Activated gamma-delta T cell treated with anti-CD3 and anti-CD28 coated beads, Interleukin-2, amount 50 U/mL, for 16 hours (primary cell): ENCODE results near the gene ABCC3.
"Not testable (repeated sequence)": the region's sequence is repeated elsewhere in the genome, so short reads cannot be mapped to it uniquely, and the experiment has no call there.

ENCODE experiments used
- DNase-seq: peaks from one replicate; pipeline ENCODE4 v3.0.0-alpha.2; 2020; ENCODE audit warnings: low read depth

Gene ABCC3

GRCh38 chr17:50666316-50666715 lies 31.6 kb downstream of the ABCC3 start:
- DNase-seq, result no peak

DNA sequence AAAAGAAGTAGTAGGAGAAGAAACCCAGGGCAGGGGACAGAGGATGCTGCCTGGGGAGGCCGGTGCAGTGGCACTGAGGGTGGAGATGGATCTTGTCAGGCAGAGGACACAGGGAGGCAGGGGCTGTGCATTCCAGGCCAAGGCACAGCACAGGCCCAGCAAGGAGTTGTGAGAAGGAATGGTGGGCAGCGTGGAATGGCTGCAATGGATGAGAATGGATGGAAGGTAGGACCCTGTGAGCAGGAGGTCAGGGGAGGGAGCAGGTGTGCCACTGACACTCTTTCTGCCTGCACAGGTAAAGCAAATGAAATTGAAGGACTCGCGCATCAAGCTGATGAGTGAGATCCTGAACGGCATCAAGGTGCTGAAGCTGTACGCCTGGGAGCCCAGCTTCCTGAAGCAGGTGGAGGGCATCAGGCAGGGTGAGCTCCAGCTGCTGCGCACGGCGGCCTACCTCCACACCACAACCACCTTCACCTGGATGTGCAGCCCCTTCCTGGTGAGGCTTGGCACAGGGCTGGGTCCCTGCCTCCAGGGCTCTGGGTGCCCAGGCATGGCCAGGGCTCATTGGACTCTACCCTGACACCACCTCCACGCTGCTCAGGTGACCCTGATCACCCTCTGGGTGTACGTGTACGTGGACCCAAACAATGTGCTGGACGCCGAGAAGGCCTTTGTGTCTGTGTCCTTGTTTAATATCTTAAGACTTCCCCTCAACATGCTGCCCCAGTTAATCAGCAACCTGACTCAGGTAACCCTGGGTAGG lies 32.8 kb downstream of the ABCC3 start:
- DNase-seq, result no peak

GRCh38 chr17:50668025-50668837 lies 33.5 kb downstream of the ABCC3 start:
- DNase-seq, result no peak

GRCh38 chr17:50668838-50669581 lies 34.3 kb downstream of the ABCC3 start:
- no peak for DNase-seq

DNA sequence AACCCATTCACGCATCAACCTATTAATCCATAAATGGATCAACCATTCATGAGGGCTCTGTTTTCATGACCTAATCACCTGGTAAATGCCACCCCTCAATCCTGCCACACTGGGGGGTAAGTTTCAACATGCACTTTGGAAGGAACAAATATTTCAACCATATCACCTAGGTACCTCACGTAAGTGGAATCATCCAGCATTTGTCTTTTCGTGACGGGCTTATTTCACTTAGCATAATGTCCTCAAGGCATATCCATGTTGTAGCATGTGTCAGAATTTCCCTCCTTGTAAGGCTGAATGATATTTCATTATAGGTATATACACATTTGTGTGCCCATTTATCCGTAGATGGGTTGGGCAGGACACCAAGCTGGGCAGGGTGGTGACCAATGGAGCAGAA lies 37.4 kb downstream of the ABCC3 start:
- DNase-seq, result no peak

- no peak for DNase-seq
Measured at GRCh38 chr17:50672831-50673551, 38.3 kb downstream of the ABCC3 start.

- DNase-seq, result no peak
Measured at GRCh38 chr17:50675190-50675589, 40.5 kb downstream of the ABCC3 start.

GRCh38 chr17:50675627-50676026 lies 40.9 kb downstream of the ABCC3 start:
- DNase-seq, result no peak

DNA sequence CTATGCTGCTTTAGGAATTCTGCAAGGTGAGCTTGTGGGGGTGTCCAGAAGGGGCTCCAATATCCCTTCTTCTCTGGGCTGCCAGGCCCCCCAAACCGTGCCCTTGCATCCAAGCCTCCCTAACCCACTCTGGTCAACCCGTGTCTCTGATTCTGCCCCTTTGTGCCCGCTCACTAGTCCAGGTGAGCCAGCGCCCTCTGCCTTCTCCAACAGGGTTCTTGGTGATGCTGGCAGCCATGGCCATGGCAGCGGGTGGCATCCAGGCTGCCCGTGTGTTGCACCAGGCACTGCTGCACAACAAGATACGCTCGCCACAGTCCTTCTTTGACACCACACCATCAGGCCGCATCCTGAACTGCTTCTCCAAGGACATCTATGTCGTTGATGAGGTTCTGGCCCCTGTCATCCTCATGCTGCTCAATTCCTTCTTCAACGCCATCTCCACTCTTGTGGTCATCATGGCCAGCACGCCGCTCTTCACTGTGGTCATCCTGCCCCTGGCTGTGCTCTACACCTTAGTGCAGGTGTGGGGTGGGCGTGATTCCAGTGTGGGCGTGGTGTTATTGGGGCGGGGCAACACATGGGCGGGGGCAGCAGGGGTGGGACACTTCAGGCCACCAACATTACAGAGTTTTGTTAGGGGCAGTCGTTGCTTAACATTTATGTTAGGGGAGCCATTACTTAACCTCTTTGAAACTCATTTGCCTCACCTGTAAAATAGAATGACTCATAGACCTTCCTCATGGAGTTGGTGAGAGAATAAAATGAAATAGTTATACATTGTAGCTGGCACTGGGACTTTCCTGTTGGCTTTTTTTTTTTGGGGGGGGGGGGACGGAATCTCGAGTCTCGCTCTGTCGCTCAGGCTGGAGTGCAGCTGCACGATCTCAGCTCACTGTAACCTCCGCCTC lies 41.6 kb downstream of the ABCC3 start:
- no peak for DNase-seq

GRCh38 chr17:50677851-50678375 lies 43.2 kb downstream of the ABCC3 start:
- no peak for DNase-seq

DNA sequence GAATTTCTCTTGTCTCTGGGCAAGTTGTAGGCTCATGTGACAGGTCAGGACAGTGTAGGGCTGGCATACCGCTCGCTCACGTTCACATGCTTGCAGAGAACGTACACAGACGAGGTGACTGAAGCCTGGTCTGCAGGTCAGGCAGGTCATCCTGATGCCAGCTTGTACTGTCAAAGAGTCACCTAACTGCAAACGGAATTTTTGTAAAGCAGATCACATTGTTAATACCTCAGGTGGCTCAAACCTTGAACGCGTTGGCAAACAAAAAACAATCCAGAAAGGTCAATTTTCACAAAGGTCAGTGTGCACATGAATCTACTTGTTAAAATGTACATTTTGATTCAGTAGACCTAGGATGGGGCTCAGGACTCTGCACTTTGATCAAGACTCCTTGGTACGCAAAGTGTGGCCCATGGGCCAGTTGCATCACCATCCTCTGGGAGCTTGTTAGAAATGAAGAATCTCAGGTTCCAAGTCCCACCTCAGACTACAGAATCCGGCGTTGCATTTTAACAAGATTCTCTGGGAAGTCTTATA lies 44.4 kb downstream of the ABCC3 start:
- DNase-seq, result no peak

- DNase-seq, result no peak
Measured at GRCh38 chr17:50680126-50680525, 45.4 kb downstream of the ABCC3 start.

- not testable (repeated sequence) for DNase-seq
Measured at GRCh38 chr17:50680543-50681262, 46.0 kb downstream of the ABCC3 start.

DNA sequence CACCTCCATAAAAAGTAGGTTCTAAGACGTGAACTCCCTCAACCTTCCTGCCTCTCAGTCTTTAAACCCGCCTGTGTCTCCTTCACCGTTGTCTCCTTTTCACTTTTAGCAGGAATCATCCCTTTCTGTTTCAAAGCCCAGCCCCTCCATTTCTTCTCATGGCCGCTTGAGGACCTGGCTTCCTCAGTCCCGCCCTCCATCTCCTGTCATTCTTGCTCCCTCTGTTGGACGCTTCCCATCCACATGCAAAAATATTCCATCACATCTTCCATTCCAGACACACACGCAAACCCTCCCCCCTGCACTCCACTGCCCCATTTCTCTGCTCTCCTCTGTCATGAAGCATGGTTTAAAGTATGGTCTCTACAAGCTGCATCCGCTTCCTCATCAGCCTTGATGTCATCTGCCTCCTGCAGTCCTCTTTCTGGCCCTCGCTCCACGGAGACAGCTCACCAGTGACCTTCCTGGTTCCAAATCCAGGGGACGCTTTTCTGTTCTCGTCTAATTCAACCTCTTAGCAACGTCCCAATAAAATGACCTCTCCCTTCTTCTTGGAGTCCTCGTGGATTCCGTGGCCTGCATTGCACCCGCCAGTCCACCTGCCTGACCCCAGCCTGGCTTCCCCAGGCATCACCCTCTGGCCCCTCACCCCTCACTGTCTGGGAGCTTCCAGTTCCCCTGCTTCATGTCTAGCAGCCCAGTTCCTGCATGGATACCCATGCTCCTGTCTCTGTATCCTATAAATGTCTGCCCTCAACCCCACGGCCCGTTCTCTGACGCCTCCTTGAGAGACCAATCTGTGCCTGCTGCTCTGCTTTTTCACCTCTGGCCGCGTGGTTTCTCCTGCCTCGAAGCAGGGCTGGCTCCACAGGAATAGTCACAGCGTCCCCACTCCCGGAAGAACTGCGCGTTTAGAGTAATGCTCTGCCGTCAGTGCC lies 46.9 kb downstream of the ABCC3 start:
- no peak for DNase-seq

- DNase-seq, result no peak
Measured at GRCh38 chr17:50682441-50682840, 47.8 kb downstream of the ABCC3 start.

GRCh38 chr17:50682938-50683337 lies 48.3 kb downstream of the ABCC3 start:
- DNase-seq, result no peak

DNA sequence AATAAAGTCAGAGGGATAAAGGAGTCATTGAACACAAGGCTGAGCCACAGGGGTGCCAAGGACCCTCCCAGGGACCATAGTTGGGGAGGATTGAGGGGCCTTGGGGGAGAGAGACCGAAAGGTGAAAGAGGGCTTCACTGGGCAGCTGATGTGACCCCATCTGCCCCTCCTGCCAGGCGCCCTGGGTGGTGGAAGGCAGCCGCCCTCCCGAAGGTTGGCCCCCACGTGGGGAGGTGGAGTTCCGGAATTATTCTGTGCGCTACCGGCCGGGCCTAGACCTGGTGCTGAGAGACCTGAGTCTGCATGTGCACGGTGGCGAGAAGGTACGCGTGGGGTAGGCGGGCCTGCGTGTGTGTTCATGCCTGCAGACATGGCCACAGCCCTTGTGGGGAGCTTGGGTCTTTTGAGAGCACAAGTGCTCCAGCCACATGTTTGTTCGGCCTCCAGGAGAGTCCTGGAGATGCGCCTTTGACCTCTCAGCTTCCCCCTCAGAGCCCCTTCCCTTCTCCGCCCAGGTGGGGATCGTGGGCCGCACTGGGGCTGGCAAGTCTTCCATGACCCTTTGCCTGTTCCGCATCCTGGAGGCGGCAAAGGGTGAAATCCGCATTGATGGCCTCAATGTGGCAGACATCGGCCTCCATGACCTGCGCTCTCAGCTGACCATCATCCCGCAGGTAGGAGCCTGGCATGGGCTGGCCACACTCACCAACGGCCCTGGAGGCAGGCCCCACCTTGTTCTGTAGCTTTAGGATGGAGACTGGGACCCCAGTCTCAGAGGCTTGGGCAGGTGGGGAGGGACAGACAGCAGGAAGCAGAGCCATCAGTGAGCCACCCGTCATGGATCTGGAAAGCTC lies 49.0 kb downstream of the ABCC3 start:
- no peak for DNase-seq

DNA sequence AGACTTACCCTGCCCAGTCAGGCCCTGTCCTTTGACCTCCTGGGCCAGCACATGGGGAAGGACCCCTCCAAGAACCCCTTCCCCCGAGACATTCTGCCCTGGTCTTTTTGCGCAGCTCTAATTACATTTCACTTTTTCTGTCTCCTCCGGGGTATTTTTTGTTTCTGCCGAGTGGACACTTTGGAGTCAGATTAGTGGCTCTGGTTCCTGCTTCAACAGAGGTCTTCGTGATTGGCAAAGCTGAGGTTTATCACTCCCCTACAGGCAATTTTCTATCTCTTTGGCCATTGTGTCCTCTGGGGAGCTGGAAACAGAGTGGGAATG lies 49.6 kb downstream of the ABCC3 start:
- no peak for DNase-seq
